HG03103 (cell line): ENCODE results near the gene TACC2.
"Not testable (repeated sequence)": the region's sequence is repeated elsewhere in the genome, so short reads cannot be mapped to it uniquely, and the experiment has no call there.

Experiments
- ATAC-seq: cut with Tn5 transposase; IDR thresholded peaks from one replicate; pipeline ENCODE4 v1.9.1; 2021; ENCODE audit warnings: low read depth; ENCODE audit not compliant: unreplicated experiment

Gene TACC2, protein sequence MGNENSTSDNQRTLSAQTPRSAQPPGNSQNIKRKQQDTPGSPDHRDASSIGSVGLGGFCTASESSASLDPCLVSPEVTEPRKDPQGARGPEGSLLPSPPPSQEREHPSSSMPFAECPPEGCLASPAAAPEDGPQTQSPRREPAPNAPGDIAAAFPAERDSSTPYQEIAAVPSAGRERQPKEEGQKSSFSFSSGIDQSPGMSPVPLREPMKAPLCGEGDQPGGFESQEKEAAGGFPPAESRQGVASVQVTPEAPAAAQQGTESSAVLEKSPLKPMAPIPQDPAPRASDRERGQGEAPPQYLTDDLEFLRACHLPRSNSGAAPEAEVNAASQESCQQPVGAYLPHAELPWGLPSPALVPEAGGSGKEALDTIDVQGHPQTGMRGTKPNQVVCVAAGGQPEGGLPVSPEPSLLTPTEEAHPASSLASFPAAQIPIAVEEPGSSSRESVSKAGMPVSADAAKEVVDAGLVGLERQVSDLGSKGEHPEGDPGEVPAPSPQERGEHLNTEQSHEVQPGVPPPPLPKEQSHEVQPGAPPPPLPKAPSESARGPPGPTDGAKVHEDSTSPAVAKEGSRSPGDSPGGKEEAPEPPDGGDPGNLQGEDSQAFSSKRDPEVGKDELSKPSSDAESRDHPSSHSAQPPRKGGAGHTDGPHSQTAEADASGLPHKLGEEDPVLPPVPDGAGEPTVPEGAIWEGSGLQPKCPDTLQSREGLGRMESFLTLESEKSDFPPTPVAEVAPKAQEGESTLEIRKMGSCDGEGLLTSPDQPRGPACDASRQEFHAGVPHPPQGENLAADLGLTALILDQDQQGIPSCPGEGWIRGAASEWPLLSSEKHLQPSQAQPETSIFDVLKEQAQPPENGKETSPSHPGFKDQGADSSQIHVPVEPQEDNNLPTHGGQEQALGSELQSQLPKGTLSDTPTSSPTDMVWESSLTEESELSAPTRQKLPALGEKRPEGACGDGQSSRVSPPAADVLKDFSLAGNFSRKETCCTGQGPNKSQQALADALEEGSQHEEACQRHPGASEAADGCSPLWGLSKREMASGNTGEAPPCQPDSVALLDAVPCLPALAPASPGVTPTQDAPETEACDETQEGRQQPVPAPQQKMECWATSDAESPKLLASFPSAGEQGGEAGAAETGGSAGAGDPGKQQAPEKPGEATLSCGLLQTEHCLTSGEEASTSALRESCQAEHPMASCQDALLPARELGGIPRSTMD (N-terminal part only)

DNA sequence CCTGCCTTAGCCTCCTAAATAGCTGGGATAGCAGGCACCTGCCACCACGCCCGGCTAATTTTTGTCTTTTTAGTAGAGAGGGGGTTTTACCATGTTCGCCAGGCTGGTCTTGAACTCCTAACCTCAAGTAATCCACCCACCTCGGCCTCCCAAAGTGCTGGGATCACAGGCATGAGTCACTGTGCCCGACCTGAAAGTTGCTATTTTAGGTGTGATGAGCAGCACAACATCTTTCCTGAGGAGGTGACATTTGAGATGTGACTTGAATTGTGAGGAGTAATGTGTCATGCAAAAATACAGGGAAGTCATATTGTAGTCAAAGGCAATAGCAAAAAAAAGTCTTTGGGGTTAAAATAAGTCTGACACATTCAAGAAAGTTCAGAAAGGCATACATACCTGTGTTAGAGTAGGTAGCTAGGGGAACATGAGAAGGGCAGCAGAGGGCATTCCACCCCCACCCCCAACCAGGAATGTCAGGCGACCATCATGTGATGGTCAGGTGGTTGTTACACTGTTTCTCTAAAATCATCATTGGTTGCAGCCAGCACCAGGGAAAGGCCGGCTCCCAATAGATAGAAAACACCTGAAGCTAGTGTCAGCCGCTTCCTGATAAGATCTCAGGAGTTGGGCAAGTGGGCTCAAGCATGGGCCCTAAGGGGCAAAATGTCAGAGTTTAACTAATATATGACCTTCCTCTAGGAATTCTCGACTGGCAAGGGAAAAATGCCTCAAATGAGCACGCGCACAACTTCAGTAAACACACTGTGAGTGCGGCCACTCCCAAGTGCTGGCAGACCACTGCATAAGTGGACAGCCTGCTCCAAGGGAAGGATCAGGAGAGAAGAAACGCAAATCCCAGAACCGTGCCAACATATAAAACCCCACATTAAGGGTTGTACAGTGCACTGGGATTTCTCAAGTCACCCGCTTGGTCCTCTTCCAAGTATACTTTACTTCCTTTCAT is at the start of gene TACC2:
TSS of gene TACC2 (plus strand) at position 803 of the 964 bp plus-strand sequence. CDS start 32,819 bp downstream, outside the sequence.
- no peak for ATAC-seq

DNA sequence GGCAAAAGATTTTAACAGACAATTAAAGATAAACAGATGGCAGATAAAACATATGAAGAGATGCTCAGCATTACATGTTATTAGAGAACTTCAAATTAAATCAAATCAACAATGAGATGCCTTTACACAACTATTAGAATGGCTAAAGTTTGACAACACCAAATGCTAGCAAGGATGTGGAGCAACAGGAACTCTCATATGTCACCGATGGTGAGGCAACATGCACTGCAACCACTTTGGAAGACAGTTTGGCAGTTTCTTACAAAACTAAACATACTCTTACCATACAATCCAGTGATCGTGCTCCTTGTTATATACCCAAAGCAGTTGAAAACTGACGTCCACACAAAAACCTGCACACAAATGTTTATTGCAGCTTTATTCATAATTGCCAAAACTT is 47.4 kb upstream of the TACC2 start:
- ATAC-seq, result no peak

DNA sequence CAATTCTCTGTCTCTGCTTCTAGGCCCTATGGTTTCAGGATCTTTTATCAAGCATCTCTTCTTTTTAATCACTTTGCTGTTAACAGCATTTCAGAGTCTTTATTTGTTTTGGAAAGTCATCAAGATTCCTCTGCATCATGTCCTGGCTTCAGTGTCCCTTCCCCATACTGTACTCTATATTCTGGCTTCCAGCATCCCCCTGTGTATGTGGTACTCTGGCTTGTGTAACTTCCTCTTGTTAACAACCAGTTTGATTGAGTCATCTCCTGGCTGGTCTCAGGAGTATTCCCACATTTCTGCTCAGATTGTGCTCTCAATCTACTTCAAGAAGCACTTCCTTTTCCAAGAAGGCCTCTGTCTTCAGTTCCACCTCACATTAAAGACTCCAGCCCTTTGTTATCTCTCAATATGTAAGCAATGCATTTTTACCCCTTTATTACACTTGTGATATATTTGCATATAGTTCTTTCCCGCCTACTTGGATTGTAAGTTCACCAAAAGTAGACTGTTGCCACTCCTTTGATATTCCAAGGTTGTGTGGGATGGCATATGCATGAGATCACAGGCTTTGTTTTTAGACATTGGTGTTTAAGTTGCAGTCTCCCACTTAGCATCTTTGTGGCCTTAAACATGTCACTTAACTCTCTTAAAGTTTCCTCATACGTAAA is 46.1 kb upstream of the TACC2 start:
- ATAC-seq, result no peak

DNA sequence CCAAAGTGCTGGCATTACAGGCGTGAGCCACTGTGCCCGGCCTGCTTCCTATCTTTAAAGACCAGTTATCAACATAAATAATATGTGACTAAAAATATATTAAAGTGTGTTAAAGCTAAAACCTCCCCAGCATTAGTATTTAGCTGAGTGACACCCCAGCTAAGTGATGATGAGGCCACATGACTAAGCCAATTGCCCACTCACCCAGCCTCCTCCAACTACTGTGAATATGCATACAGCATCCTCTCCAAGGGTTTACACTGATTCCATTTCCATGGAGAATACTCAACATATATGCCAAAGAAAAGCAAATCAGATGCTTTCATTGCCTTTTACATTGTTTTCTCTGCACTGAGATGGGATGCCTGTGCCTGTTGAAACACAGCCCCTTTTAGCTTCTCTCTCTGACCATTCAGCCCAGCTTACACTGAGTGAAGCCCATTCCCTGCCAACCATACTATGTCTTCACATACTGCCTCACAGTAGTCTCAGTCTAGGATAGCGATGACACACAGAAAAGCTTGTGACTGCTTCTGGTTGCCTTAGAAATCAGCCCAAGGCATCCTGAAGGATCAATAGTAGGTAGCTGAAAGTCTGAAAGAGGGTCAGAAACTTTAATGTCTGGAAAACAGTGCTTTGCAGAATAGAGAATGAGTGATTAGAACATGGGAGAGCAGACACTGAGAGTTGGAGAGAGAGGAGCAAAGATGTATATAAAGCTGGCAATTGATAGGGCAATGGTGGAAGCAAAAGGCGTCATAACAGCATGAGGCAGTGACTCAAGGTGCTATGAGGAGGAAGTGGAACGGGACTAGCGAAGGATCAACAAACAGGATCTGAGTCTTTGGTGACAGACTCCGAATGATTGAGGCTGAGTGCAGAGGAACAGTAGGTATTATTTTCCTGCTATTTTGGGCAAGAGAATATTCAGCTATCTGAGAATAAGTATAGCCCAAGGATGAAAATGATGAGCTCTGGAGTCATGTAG is 41.3 kb upstream of the TACC2 start:
- no peak for ATAC-seq

DNA sequence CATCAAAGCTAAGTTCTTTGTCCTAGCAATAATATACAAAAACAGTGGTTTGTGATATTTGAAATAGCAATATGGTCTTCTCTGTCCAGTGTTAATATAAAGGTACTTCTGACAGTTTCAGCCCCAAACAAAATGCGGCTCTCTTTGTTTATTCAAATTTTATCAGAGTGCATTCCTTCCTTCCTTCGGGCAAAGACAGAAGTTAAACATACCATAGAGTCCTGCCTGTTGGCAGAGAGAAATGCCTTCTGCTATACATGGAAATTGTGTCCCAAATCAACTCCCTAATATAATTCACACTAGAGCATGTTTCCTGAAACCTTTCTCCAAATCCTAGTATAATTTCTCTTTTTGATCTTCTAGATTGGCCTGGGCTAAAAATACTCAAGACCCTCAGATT is 39.9 kb upstream of the TACC2 start:
- no peak for ATAC-seq

DNA sequence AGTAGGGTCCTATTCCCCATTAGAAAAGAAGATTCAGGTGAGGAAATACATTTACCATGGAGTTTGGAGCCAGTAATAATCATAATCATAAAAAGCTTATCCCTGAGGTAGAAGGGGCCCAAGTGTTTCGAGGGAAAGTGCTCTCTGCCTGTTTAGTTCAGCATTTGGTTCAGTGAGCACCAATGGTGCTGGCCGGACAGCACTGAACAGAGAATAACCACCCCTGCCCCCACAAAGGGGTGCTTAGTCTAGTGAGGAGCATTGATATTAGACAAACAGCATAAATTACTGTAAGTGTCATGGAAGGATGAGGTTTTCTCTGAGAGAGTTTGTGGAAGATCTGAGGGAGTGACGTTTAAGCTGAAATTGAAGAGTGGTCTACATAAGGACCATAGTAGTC is 39.5 kb upstream of the TACC2 start:
- no peak for ATAC-seq

DNA sequence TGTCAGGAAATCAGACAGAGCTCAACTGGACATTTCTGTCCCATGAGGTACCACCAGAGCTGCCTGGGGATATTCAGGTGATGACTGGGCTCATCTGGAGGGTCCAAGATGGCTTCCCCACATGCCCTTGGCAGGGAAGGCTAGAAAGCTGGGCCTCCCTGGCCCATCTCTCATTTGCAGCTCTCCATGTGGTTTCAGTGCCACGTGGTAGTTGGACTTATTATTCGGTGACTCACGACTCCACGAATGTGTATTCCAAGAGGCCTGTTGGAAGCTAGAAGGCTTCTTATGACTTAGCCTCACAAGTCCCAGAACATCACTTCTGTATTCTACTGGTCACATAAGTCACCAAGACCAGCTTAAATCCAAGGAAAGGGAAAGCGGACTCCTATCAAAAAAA is 36.7 kb upstream of the TACC2 start:
- no peak for ATAC-seq

DNA sequence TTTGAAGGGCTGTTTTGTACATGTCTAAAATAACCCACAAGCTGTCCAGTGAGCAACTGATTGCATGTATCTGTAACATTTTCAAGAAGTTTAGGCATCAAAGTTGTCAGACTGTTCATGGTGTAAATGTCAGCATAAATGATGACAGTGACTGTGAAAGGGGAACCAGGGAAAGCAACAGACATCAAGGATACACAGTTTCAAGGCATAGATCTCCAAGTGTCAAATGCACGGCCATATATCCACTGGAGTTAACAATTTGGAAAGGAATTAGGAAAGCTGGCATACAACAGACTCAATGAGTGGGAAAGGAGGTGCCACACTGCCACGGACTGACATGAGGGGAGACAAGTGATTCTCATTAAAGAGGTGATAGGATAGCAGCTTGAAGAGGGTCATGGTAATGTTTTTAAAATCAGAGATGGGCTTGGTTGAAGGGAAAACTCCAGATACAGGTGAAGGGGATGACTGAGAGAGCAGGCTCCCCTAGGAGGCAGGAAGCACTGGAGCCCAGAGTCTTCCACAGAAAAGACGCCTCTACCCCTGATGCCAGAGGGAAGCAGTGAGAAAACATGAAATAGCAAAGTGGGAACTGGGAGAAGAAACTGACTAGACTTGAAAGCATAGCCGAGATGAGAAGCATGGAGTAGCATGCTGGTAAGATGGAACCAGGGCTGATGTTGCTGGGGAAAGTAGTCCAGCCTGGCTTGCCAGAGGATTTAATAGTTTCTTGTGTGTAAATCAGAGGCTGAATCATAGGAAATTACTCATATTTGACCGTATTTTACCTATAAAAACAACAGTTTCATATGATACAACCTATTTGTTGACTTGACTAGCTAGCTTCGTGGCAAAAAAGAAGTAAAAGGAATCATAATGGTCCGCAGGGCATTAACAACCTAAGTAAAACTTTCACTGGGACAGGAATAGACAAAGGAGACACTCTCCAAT is 32.6 kb upstream of the TACC2 start:
- no peak for ATAC-seq

DNA sequence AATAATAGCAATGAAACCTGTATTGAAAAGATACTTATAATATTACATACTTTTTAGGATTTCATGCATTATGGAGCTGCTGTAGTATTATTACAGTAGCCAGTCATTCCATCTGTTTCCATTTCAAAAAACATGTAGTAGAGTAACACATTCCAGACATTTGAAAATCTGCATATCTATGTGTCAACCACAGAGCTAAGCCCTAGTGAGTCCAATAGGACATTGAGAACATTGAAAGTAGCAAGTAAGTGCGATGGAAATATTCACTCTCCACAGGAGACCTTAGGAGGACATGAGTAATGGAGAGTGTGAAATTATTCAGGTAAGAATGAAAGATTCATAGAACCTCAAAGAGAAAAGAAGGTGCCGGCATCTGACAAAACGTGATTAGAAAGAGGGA is 29.3 kb upstream of the TACC2 start:
- no peak for ATAC-seq

DNA sequence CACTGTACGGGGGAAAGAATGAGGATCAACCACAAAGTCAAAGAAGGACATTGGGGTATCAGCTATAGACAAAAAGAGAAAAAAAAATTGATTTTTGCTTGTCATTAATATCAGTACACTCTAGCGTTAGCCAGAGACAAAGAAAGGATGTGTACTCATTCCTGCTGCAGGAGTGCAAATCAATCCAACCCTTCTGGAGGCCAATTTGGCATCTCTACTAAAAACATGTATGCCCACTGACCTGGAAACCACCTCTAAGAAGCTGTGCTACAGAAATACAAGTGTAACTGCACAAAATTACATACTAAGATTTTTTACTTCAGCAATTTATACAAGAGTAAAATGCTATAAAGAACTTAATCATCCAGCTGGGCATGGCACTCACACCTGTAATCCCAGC is 27.5 kb upstream of the TACC2 start:
- ATAC-seq, result no peak

DNA sequence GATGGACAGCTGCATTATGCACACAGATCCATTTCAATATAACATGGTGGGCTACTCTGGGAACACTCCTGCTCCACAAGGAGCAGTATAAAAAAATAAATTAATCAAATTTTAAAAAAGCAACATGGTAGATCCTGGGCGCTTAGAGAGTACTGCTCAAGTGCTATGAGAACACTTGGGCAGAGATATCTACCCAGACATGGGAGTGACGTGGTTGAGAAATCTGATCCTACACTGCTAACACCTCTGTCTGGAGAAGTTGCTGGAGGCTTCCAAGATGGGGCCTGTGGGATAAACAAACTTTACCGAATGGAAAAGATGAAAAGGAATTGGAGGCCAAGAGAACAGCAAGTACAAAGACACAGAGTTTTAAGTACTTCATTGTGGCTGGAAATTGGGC is 23.0 kb upstream of the TACC2 start:
- no peak for ATAC-seq

DNA sequence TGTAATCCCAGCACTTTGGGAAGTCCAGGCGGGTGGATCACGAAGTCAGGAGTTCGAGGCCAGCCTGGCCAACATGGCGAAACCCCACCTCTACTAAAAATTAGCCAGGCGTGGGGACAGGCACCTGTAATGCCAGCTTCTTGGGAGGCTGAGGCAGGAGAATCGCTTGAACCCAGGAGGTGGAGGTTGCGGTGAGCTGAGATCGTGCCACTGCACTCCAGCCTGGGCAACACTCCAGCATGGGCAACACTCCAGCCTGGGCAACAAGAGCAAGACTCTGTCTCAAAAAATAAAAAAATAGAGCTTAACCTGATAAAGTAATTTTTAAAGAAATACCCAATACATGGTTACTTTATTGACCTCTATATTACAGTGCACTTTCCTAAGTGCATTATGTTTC is 19.9 kb upstream of the TACC2 start:
- not testable (repeated sequence) for ATAC-seq

DNA sequence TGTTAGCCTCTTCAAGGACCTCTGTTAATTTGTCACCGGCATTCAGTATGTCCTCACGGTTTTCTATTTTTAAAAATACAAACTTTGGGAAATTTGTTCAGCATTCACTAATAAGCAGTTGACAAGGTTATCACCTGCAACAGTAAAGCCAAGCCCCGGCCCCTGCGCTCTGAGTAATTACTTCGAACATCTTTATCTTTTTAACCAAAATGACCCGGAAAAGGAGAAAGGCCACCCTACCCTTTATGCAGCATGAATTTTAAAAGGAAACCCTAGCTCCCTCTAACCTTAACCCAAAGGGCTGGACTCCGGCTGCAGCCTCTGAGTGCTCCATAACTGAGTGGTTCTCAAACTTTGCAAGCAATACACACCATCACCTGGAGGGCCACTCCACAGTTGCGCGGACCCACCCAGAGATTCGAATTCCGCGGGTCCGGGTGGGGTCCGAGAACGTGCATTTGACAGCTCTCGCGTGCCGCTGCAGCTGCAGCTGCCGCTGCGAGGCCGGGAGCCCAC is 14.9 kb upstream of the TACC2 start:
- no peak for ATAC-seq

DNA sequence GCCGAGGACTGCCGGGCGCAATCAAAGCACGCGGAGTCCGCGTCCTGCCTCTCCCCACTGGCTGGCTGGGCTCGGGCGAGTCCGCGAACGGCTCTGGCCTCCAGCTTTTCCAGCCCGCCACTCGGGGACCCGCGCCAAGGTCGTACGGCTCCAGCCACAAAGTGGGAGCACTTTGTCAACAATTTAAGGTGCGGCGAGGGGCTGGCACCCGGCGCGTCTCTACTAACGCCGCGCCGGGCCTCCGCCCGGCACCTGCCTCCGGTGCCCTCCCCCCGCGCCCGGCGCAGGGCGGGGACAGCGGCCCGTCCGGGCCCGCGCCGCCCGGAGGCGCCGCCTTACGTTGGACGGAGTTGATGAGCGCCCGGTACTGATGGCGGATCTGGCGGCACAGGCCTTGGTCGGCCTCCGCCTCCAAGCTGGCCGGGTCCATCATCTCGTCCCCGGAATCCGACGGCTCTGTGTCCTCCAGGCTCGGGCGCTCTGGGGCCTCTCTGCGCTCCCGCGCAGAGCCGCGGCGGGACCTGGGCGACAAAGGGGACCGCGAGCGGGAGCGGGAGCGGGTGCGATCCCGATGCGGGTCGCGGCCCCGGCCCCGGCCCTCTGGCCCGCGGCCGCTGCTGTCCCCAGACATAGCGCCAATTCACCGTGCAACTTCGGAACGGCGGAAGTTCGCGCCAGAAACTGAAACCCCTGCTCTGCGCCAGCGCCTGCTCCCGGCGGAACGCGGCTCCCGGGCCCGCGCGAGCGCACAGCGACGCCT is 14.2 kb upstream of the TACC2 start, which contains the start of gene NSMCE4A:
TSS of gene NSMCE4A (minus strand) at position 683 of the 760 bp plus-strand sequence. CDS start at position 631, 52 bp downstream.
- ATAC-seq, result peak; percentile 76

DNA sequence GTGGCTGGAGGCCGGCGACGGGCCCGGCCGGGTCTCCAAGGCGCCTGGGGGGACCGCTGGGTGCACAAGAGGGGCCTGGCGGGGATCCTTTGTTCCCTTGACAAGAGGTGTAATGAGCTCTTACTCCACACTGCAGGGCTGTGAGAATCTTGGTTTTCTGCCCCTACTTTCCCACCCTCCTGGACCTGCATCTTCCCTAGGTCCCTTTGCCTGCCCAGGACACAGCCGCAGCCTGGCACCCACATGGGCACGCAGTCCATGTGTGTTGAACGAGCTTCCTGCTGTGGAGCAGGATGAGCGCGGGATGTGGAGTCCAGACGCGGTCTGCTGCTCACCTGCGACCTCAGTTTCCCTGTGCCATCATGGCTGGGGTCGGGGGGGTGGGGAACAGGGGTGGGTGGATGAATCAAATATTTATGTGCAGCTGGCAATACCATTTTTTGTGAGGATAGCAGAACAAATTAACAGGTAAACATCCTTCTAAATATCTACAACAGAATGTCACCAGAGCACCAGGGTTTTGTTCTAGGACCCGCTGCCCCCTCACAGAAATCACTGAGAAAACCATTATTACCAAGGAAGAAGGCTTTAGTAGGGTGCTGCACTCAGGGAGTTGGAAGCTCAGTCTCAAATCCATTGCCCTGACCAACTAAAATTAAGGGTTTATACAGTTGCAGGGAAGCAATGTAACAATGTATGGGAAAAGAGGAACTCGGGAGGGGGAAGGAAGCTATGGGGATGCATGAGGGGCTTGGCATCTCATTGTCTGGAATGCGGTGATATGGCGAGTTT is 13.5 kb upstream of the TACC2 start:
- no peak for ATAC-seq
